GM19324 (cell line): ENCODE data around the gene PROZ.

Experiments
- ATAC-seq: cut with Tn5 transposase; IDR thresholded peaks from one replicate; pipeline ENCODE4 v1.9.1; 2021; ENCODE audit warnings: mild to moderate bottlenecking, moderate library complexity; ENCODE audit not compliant: unreplicated experiment, low FRiP score

Gene PROZ

GRCh38 chr13:113119166-113119821, 39.2 kb upstream of the PROZ start:
- ATAC-seq = no peak

GRCh38 chr13:113119822-113120189, 38.6 kb upstream of the PROZ start:
- no peak for ATAC-seq

GRCh38 chr13:113120300-113121182, 37.9 kb upstream of the PROZ start:
- no peak for ATAC-seq

- ATAC-seq = no peak
Measured at GRCh38 chr13:113121183-113121927, 37.1 kb upstream of the PROZ start.

- no peak for ATAC-seq
Measured at GRCh38 chr13:113121928-113122471, 36.4 kb upstream of the PROZ start.

- ATAC-seq = no peak
Measured at GRCh38 chr13:113122550-113123225, 35.8 kb upstream of the PROZ start, which contains the start of gene F10. Gene F10, plus strand, starts transcription at chr13:113122799. Its CDS starts 57 bp downstream, at chr13:113122856.

GRCh38 chr13:113123226-113124201, 34.9 kb upstream of the PROZ start:
- no peak for ATAC-seq

GRCh38 chr13:113124211-113124970, 34.1 kb upstream of the PROZ start:
- no peak for ATAC-seq

- ATAC-seq = no peak
Measured at GRCh38 chr13:113125506-113126264, 32.8 kb upstream of the PROZ start.

GRCh38 chr13:113126265-113127150, 31.9 kb upstream of the PROZ start:
- ATAC-seq = no peak

- no peak for ATAC-seq
Measured at GRCh38 chr13:113129480-113129879, 29.0 kb upstream of the PROZ start.

- no peak for ATAC-seq
Measured at GRCh38 chr13:113129921-113130750, 28.3 kb upstream of the PROZ start.

GRCh38 chr13:113135281-113135760, 23.1 kb upstream of the PROZ start:
- ATAC-seq = no peak

- no peak for ATAC-seq
Measured at GRCh38 chr13:113137691-113138298, 20.7 kb upstream of the PROZ start.

GRCh38 chr13:113138792-113139551, 19.5 kb upstream of the PROZ start:
- ATAC-seq = no peak
